CD4-positive, alpha-beta T cell treated with Interleukin-21 for 1 hour (primary cell): Measurements from ENCODE around the gene ZSCAN10.

Experiments used
- DNase-seq: peaks from one replicate; pipeline ENCODE4 v3.0.0-alpha.2; 2020

ZSCAN10 gene

GRCh38 chr16:3101841-3102470 is 2.9 kb upstream of the ZSCAN10 start:
- DNase-seq, result peak; percentile 53

GRCh38 chr16:3101018-3101840 is 2.1 kb upstream of the ZSCAN10 start:
- peak; percentile 75 for DNase-seq

GRCh38 chr16:3099732-3100499 is 822 bp upstream of the ZSCAN10 start:
- peak; percentile 93 for DNase-seq

- no peak for DNase-seq
Observed at GRCh38 chr16:3099395-3099731, 269 bp upstream of the ZSCAN10 start.

- DNase-seq, result no peak
Observed at GRCh38 chr16:3097266-3097665, 1.8 kb downstream of the ZSCAN10 start.

- DNase-seq, result no peak
Observed at GRCh38 chr16:3096362-3096761, 2.7 kb downstream of the ZSCAN10 start.

- peak; percentile 84 for DNase-seq
Observed at GRCh38 chr16:3095869-3096268, 3.2 kb downstream of the ZSCAN10 start.

GRCh38 chr16:3094289-3095027 is 4.6 kb downstream of the ZSCAN10 start:
- peak; percentile 79 for DNase-seq

- DNase-seq, result no peak
Observed at GRCh38 chr16:3092501-3092941, 6.6 kb downstream of the ZSCAN10 start.

GRCh38 chr16:3091551-3091950 is 7.5 kb downstream of the ZSCAN10 start:
- no peak for DNase-seq

GRCh38 chr16:3089717-3090592 is 9.1 kb downstream of the ZSCAN10 start:
- no peak for DNase-seq

GRCh38 chr16:3088925-3089716 is 10.0 kb downstream of the ZSCAN10 start:
- DNase-seq, result no peak

GRCh38 chr16:3088450-3088849 is 10.6 kb downstream of the ZSCAN10 start:
- DNase-seq, result no peak

GRCh38 chr16:3087243-3088235 is 11.6 kb downstream of the ZSCAN10 start:
- DNase-seq, result no peak

- no peak for DNase-seq
Observed at GRCh38 chr16:3086596-3087242, 12.4 kb downstream of the ZSCAN10 start.

GRCh38 chr16:3085868-3086595 is 13.1 kb downstream of the ZSCAN10 start:
- no peak for DNase-seq

- DNase-seq, result no peak
Observed at GRCh38 chr16:3084969-3085670, 14.0 kb downstream of the ZSCAN10 start.

- DNase-seq, result no peak
Observed at GRCh38 chr16:3084491-3084890, 14.6 kb downstream of the ZSCAN10 start.
